Prostate gland (tissue), 2 donors: ENCODE results near the gene S100A5.

Experiments
- POLR2AphosphoS5 ChIP-seq: sonication (generic); formaldehyde crosslinking; IDR thresholded peaks from one replicate; pipeline ENCODE4 v1.6.1; 2017; ENCODE audit warnings: antibody characterized with exemption
- TF ChIP-seq, protein P1 (sequence below), 4 experiments: fragments of 200-600 bp in 2 of 4; fragments of 450-650 bp in 2 of 4; sonication (generic) in 2 of 4; IDR thresholded peaks; 1 replicate in 3 of 4; 2 replicates in 1 of 4; pipeline ENCODE4 v1.5.1; 2016 to 2019; ENCODE audit warnings: antibody characterized with exemption in 4 of 4, mild to moderate bottlenecking in 2 of 4, moderate library complexity in 2 of 4

GRCh38 chr1:153569465-153569864, 28.7 kb upstream of the S100A5 start:
- TF ChIP-seq, protein P1, sequence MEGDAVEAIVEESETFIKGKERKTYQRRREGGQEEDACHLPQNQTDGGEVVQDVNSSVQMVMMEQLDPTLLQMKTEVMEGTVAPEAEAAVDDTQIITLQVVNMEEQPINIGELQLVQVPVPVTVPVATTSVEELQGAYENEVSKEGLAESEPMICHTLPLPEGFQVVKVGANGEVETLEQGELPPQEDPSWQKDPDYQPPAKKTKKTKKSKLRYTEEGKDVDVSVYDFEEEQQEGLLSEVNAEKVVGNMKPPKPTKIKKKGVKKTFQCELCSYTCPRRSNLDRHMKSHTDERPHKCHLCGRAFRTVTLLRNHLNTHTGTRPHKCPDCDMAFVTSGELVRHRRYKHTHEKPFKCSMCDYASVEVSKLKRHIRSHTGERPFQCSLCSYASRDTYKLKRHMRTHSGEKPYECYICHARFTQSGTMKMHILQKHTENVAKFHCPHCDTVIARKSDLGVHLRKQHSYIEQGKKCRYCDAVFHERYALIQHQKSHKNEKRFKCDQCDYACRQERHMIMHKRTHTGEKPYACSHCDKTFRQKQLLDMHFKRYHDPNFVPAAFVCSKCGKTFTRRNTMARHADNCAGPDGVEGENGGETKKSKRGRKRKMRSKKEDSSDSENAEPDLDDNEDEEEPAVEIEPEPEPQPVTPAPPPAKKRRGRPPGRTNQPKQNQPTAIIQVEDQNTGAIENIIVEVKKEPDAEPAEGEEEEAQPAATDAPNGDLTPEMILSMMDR (IDR thresholded peaks at IDR 0.05), result no peak
- no peak for TF ChIP-seq POLR2AphosphoS5
